ENCODE measurements around the gene OAT. TPM values are rescaled to one million over a fixed set of nuclear protein-coding genes. Genes with fewer than 3 reads are reported as not detected.

The OAT gene
- 110 and 123 TPM in 2 replicates for polyA plus RNA-seq (2014; cell fraction: cytosol; rRNA removed)
- polyA plus RNA-seq (2014; cell fraction: nucleus; rRNA removed): 54.2 and 72.8 TPM in 2 replicates

DNA sequence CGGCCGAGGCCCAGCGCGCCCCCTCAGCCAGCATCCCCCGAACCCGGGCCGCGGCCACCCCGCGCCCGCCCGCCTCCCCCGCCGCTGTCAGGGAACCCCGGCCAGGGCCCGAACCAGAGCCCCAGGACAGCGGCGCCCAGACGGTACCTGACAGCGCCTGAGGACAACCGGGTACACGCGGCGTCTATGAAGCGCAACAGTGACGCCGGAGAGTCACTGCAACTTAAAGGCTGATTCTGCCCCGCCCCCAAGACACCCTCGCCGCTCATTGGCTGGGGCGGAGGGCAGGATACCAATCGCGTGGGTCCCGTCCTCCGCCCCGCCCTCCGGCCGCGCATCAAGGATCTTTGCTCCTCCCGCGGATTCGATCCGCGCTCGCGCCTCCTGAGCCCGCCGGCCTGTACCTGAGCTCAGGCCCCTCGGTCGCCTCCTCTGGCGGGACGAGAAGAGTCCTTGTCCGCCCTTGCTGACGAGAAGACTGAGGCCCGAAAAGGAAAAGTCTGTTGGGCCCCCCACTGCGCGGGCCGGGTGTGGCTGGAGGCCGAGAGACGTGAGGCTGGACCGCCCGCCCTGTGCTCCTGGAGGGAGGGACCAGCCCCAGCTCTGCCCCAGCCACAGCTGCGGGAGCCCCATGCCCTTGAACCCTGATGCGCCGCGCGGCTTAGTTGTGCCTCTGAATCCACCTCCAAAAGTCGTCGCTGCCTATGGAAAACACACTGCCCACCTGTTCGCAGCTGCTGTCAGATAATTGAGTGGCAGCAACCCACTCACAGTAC lies at the start of gene OAT:
OAT (minus strand) TSS at position 198 of the 776 bp plus-strand sequence. CDS start 6,752 bp downstream, outside the sequence.
- DNase-seq (ENCODE audit: low spot score): peak; percentile 97

DNA sequence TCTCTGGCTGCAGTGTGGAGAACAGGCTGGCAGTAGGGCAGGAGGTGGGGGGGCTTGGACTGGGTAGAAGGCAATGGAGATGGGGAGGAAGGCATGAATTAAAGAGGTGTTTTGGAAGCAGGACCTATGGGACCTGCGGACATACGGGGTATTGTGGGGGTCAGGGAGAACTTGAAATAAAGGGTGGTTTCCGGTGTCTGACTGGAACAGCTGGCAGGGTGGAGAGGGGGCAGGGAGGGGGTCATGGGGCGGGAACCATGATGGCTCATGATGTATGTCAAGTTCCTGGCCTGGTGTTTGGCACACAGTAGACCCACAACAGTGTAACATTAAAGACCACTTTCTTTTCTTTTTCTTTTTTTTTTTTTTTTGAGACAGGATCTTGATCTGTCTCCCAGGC lies 48.4 kb upstream of the OAT start:
- DNase-seq (ENCODE audit: low spot score): no peak

DNA sequence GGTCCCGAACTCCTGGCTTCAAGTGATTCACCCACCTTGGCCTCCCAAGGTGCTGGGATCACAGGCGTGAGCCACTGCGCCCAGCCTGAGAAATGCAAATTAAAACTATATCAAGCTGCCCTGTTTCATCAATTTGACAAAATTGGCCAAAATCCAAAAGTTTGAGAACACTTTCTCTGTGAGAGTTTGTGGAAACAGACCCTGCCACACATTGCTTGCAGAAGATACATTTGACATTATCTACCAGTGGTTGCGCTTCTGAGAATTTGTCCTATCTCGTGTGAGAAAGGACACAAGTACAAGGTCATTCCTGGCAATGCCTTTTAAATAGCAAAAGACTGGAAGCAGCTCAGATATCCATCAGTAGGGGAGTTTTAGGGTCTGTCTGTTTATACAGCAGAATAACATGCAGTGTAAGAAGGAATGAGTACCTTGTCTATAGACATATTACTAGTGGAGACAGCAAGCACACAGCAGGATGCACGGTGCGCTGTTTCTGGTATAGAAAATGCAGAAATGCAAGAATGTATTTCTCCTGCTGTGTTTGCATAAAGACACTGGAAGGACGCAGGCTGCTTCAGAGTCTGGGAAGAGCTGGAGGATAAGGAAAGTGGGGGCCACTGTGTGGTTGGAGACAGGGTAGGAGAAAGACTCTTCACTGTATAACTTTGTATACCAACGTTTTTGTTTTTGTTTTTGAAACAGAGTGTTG lies 47.2 kb upstream of the OAT start:
- no peak for DNase-seq (ENCODE audit: low spot score)

DNA sequence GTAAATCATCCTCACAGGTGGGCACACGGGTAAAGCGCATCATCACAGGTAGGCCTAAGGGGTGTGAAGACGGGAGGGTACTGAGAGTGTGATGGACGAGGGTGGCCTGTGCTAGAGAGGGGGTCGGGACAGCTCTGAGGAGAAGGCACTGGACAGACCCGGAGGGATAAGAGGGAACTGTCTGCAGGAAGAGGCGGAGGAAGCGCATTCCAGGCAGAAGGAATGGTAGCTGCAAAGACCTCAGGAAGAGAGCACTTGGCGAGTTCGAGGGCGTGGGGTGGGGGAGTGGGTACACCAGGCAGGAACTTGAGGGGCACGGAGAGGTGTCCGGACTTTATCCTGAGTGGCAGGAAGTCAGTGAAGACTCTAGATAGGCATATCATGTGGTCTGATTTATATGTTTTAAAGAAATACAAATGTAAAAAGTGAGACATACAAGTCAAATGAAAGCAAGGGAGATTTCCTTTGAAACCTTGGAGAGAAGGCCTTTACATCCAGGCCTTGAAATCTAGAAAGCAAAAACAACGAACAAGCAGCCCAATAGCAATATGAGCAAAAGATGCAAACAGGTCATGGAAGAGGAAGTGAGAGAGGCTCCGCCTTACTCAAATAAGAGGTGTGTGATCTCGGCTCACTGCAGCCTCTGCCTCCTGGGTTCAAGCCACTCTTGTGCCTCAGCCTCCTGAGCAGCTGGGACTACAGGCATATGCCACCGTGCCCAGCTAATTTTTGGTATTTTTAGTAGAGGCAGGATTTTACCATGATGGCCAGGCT lies 46.5 kb upstream of the OAT start:
- no peak for DNase-seq (ENCODE audit: low spot score)

DNA sequence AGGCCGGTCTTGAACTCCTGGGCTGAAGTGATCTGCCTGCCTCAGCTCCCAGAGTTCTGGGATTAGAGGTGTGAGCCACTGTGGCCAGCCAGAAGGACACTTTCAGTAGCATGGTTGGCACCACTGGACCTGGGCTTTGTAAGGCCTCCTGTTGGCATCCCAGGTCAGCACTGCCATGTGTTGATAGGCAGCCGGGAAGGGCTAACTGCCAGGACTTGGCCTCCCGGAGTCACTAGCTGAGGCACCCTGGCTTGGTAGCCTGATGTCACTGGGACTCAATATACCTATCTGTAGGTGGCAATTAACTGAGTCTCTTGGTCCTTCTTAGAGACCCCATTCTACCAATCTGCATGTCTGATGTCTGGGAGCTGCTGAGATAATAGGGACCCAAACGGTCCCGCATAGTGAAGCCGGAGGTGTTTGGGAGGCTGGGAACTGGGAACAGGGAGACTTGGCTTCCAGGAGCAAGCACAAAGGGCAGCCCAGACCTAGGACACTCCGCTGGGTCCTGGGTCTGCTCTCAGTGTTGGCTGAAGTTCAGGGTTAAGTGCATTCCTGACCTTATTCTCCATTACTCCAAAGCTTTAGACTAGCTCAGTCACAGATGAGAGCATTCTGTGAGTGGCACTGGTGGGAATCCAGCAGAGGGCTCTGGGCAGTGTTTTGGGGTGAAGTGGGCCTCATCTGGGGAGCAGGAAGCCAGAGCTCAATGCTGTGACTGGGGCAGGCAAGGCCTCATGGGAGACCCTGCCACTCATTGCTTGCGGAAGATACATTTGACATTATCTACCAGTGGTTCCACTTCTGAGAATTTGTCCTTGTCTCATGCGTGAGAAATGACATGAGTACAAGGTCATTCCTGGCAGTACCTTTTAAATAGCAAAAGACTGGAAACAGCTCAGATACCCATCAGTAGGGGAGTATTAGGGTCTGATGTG lies 45.6 kb upstream of the OAT start:
- DNase-seq (ENCODE audit: low spot score): no peak

DNA sequence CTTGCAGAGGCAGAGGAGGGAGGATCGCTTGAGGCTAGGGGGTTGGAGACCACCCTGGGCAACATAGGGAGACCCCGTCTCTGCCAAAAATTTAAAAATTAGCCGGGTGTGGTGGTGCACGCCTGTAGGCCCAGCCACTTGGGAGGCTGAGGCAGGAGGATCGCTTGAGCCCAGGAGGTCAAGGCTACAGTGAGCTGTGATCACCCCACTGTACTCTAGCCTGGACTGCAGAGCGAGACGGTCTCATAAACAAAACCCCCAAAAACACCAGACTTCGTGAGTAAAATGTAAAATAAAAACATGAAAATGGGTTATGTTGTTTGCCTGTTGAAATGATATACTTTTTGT lies 43.6 kb upstream of the OAT start:
- DNase-seq (ENCODE audit: low spot score): no peak

DNA sequence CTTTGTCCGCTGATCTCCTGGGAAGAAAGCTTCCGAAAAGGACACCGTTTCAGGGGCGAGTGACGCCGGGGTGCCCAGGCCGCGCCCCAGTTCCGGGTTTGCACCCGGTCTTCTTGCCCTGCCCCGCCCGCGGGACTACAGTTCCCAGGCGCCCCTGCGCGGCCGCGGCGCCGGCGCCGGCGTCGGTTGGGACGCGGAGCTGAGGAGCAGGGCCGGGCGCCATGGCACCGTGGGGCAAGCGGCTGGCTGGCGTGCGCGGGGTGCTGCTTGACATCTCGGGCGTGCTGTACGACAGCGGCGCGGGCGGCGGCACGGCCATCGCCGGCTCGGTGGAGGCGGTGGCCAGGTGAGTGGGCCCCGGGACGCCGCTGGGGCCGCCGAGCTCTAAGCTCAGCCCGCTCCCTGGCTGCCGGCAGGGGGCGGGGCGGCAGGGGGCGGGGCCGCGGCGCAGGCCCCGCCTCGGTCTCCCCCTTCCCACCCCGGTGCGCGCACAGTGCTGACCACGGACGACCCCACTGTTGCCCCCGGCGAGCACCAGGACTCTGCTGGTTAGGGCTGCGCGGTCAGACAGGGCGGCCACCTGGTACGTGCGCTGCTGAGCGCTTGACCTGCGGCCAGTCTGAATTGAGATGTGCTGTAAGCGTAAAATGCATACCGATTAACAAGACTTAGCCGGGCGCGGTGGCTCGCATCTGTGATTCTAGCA lies 43.1 kb upstream of the OAT start, which contains the start of gene LHPP:
LHPP (plus strand) TSS at position 182 of the 706 bp plus-strand sequence; CDS start at position 222, 40 bp downstream.
- peak; percentile 77 for DNase-seq (ENCODE audit: low spot score)

DNA sequence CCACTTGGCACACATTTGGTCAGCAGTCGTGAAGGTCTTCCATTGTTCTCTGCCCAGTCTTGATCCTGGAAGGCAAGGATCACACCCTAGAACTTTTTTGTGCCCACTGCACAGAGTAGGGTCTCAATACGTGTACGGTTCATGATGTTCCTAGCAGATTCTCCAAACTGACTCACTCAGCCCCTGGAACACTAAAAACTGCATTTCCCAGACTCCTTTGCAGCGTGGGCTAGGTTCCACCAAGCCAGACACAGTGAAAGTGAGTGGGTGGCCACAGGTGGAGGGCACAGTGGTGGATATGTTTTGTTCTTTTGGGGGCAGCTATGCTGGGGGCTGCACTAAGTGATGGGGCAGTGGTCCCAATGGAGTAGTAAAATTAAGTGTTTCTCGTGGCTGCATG lies 41.4 kb upstream of the OAT start:
- no peak for DNase-seq (ENCODE audit: low spot score)

DNA sequence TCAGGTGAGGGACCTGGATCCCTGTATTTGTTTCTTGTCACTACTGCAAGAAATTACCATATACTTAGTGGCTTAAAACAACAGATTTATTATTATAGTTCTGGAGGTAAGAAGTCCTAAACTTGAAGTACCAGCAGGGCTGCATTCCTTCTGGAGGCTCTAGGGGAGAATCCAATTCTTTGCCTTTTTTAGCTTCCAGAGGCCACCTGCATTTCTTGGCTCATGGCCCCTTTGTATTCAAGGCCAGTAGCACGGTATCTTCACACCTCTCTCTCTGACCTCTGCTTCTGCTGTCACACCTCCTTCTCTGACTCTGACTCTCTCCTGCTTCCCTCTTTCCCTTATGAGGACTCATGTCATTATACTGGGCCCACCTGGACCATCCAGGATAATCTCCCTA lies 40.7 kb upstream of the OAT start:
- no peak for DNase-seq (ENCODE audit: low spot score)

DNA sequence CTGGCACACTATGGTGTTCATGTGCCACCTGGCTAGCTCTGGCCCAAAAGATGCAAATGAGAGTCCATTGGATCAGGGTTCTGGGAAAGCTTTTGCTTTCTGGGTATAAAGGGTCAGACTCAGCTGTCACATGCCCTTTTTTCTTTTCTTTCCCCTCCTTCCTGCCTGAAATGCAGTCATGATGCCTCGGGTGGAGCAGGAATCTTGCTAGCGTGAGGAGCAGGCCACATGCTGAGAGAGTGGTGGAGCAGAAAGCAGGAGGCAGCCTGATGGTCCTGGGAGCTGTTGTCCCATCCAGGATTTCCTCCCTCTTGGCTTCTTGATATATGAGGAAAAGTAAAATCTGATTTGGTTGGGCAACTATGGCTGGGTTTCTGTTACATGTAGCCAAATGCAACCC lies 40.2 kb upstream of the OAT start:
- DNase-seq (ENCODE audit: low spot score): no peak

DNA sequence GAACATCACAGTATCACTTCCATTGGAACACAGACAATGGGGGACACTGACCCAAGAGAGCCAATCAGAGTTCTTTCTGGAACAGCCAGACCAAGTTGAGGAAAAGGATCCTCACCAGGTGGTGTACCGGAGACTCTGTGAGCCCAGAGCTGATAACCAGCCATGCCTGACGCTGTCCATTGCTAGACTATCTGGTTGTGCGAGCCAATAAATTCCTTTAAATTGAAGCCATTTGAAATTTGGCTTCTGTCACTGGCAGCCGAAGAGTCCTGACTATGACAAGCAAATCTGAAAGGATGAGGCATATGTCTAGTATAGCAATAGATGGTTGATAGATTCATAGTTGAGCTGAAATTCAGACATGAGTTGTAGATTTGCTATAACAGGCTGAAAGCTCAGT lies 39.8 kb upstream of the OAT start:
- DNase-seq (ENCODE audit: low spot score): no peak

DNA sequence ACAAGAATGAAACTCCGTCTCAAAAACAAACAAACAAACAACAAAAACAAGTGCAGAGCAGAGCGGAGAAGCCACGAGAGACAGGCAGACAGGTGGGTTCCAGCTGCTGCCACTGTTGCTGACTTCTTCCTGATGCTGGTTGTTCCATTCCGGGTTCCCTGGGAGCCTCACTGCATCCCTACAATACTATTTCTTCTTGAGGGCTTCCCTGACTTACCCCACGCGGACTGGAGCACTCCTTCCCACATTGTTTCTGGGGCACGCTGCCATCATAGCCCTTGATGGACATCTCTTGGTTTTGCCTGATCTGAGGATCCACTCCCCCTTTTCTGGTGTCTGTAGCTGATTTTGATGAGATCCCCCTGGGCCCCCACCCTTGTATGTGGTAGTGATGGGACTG lies 36.7 kb upstream of the OAT start:
- no peak for DNase-seq (ENCODE audit: low spot score)

DNA sequence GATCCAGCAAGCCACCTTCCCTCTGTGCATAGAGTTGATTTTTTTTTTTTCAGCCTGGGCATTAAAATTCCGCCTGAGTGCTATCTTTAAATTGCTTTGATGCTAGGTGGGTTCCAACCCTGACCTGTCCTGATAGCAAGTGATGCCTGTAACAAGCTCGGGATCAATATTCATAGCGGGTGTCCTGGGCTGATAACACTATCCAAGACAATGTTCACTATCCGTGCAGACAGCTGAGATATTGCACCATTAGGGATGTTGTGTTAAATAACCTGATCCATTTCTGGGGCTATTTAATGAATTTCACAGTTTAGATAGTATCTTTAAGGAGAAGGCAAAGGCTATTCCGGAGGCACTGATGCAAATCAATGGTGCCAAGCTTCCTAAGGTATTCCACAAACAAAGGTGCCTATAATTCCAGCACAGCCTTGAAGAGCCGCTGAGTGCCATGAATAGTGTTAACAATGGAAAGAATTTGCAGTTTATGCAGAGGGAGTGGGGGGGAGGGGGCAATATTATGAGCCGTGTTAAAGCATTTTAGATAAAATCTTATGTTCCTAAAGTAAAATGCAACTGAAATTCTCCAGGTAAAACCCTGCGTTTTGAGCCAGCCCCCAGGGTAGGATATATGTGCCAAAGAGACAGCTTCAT lies 35.4 kb upstream of the OAT start:
- DNase-seq (ENCODE audit: low spot score): no peak

DNA sequence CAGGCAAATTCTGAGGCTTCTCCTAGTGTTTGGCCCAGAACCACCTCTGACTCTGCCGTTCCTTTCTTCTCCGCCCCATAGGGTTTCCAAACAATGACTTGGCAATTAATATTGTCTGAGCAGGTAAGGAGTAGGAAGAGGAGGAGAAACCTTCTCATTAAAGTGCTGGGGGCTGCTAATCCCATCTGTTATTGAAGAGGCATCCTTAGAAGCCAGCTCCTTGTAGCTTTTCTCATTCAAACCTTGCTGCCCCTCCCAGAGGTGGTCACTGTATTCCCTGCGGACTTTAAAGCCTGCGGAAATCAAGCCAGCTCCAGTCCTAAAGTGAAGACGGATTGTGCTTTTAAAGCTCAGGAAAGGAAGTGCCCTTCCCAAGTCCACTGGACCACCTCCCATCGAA lies 32.6 kb upstream of the OAT start:
- DNase-seq (ENCODE audit: low spot score): no peak

DNA sequence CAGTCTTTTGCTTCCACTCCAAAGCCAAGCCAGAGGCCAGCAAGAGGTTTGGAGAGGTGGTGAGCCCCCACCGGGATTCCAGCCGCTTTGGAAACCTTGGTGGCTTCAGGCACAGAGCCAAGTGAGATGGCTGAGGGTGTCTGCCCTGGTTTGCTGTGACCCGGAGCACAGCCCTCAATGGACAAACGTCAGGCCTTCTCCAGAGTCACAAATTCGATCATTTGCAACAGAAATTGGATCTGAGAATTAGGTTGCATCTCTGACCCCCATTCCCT lies 32.0 kb upstream of the OAT start:
- DNase-seq (ENCODE audit: low spot score): no peak

DNA sequence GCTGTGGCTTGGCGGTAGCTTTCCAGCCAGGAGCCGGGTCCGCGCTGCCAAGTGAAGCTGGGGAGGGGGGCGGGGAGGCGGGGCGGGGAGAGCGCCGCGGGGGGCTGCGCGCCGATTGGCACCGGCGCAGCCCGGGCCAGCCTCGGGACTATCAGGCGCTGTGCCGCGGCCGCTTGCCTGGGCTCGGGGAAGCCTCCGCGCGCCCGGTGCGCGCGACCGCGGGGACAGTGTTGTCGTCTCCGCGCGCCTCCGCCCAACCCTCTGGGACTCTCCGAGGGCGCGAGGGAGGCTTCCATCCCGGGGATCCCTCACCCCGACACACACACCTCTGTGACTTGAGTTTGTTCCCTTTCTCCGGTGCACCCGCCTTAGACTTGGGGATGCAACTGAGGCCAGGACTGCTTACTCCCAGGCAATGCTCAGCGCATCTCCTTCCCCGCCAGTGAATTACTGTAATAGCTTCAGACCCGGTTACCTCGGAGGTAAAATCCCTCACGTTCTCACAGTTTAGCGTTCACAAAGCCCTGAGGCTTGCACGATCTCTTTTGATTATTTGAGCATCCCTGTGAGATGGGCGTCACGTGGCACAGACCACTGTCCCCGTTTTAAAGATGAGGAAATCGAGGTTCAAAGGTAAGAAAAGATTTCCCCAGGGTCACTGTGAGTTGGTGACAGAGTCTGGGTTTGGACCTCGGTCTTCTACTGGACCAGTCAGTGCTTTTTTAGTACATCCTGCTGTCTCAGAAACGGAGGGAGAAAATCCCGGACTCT lies 31.5 kb upstream of the OAT start, which contains the start of gene NKX1-2:
NKX1-2 (minus strand) TSS at position 24 of the 771 bp plus-strand sequence. CDS start 92 bp downstream, outside the sequence.
- no peak for DNase-seq (ENCODE audit: low spot score)

DNA sequence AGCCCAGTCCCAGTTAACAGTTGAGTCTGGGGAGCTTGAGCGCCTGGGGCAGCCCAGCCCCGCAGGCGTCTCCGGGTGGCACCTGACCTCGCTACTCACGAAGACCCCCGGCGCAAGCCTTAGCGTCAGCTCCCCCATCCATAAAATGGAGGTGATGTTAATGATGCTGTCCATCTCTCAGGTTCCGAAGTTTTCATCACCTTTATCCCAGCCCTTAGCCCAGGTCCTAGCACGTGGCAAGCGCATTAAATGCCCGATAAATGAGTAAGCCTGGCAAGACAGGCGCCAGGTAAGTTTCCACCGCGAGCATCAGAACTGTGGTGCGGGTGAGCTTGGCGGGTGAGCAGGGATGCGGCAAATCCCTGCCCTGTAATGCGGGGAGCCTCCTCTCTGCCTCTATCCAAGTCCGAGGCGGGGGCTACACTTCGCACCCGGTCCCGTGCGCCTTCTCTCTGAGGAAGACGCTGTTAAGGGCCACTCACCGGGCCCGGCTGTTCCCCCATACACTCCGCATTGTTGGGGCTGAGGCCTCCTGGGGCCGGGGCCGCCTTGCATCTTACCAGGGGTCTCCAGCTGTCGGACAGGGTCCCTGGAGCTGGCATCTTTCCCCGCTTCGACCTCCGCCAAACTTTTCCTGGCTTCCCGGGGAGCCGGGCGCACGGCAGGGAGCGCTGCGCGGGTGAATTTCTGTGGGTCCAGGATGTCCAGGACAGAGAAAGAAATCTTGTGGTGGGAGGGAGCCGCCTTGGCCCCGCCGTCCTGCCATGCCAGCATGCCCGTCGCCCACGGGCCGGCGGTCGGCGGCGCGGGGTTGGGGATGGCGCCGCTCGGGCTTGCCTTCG lies 30.7 kb upstream of the OAT start:
- DNase-seq (ENCODE audit: low spot score): no peak

DNA sequence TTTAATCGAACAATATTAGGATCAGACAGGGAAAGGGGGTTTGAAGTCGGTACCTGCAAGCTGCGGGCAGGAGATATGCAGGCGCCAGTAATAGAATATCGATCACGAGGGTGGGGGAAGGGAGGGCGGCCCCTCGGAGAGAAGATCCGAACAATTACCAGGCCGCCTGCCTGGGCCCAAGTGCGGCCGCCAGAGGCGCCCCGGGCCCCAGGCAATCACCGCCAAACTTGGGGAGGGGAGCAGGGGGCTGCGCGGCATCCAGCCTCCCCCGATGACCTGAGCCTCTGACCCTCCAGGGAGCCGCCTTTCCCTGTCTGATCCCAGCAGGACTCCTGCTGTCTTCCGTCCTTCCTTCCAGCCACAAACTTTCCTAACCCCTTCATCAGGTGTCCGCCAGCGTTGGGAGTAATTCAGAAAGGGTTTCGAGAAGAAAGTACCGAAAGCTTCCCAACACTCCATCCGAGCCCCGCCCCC lies 30.0 kb upstream of the OAT start:
- no peak for DNase-seq (ENCODE audit: low spot score)
